HG02870 (cell line): ENCODE measurements around the gene TAF1L.
"Not testable (repeated sequence)": the region's sequence is repeated elsewhere in the genome, so short reads cannot be mapped to it uniquely, and the experiment has no call there.

ENCODE experiments used
- ATAC-seq: cut with Tn5 transposase; IDR thresholded peaks from one replicate; pipeline ENCODE4 v1.9.1; 2021; ENCODE audit warnings: mild to moderate bottlenecking, moderate library complexity; ENCODE audit not compliant: unreplicated experiment

The TAF1L gene, protein sequence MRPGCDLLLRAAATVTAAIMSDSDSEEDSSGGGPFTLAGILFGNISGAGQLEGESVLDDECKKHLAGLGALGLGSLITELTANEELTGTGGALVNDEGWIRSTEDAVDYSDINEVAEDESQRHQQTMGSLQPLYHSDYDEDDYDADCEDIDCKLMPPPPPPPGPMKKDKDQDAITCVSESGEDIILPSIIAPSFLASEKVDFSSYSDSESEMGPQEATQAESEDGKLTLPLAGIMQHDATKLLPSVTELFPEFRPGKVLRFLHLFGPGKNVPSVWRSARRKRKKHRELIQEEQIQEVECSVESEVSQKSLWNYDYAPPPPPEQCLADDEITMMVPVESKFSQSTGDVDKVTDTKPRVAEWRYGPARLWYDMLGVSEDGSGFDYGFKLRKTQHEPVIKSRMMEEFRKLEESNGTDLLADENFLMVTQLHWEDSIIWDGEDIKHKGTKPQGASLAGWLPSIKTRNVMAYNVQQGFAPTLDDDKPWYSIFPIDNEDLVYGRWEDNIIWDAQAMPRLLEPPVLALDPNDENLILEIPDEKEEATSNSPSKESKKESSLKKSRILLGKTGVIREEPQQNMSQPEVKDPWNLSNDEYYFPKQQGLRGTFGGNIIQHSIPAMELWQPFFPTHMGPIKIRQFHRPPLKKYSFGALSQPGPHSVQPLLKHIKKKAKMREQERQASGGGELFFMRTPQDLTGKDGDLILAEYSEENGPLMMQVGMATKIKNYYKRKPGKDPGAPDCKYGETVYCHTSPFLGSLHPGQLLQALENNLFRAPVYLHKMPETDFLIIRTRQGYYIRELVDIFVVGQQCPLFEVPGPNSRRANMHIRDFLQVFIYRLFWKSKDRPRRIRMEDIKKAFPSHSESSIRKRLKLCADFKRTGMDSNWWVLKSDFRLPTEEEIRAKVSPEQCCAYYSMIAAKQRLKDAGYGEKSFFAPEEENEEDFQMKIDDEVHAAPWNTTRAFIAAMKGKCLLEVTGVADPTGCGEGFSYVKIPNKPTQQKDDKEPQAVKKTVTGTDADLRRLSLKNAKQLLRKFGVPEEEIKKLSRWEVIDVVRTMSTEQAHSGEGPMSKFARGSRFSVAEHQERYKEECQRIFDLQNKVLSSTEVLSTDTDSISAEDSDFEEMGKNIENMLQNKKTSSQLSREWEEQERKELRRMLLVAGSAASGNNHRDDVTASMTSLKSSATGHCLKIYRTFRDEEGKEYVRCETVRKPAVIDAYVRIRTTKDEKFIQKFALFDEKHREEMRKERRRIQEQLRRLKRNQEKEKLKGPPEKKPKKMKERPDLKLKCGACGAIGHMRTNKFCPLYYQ (N-terminal part only)

GRCh38 chr9:32635362-32635761, at the start of gene TAF1L:
TSS of gene TAF1L (minus strand) at chr9:32635669. CDS start at chr9:32635579, 90 bp downstream.
- no peak for ATAC-seq

DNA sequence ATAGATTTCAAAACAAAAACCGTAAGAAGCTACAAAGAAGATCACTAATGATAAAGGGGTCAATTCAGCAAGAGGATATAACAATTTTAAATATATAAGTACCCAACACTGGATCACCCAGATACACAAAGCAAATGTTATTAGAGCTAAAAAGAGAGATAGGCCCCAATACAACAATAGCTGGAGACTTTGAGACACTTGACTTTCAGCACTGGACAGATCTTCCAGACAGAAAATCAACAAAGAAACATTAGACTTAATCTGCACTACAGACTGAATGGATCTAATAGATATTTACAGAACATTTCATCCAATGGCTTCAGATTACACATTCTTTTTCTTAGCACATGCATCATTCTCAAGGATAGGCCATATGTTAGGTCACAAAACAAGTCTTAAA, 46.3 kb upstream of the TAF1L start:
- no peak for ATAC-seq

- ATAC-seq = no peak
Measured at GRCh38 chr9:32677931-32678330, 42.5 kb upstream of the TAF1L start.

DNA sequence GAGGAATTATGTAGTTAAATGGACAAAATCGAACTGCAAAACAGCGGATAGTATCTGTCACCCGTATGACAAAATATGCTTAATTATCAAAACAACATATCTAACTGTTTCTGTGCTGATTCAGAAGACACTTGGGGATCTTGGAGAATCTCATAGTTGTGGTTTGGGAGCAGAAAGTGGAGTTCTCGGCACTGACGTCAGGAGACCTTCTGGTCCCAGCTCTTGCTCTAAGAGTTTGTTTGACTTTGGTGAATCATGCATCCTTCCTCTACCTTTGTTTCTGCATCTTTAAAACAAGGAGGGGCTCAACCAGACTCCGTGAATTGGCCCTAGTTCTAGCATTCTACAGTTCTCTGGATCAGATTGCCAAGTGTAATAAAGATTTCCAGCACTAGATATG, 37.0 kb upstream of the TAF1L start:
- no peak for ATAC-seq

DNA sequence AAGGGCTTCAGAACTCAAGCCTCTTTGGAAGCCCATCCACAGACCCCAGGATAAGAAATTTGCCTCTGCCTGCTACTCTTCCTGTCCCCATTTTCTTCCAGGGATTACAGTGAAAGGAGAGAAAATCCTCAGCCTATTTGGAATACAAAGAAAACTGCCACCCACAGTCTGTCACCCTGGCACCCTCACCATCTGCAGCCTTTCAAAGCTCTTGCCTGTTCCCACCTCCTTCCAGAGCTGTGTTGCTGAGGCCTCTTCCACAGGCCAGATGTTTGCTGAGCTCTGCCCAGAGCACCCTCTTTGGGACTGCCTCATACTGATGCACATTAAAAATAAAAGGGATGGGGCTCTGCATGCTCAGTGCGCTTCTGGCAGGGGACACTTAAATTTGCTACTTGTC, 35.9 kb upstream of the TAF1L start:
- no peak for ATAC-seq

GRCh38 chr9:32665101-32665500, 29.6 kb upstream of the TAF1L start:
- no peak for ATAC-seq

- ATAC-seq = no peak
Measured at GRCh38 chr9:32663741-32664140, 28.3 kb upstream of the TAF1L start.

GRCh38 chr9:32647671-32648070, 12.2 kb upstream of the TAF1L start:
- no peak for ATAC-seq

DNA sequence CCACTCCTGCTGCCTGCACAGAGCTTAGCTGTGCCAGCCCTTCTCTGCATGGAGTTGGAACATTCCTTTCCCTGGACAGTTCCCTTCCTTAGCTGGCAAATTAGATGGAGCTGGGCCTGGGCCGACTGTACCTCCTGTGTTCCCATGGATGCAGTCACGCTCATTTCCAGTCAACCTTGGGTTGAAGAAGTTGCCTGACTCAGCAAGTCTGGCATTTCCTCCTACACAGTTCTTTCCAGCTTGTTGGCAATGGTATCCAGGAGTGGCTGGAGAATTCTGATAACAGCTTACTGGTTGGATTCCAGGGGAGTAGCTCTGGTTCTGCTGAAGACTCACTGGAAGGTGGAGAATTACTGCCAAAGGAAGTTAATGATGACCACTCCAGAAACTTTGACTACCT, 9.2 kb upstream of the TAF1L start:
- no peak for ATAC-seq

- ATAC-seq = not testable (repeated sequence)
Measured at GRCh38 chr9:32633151-32633550, 2.3 kb downstream of the TAF1L start.

GRCh38 chr9:32631991-32632390, 3.5 kb downstream of the TAF1L start:
- no peak for ATAC-seq

- no peak for ATAC-seq
Measured at GRCh38 chr9:32627394-32627954, 8.0 kb downstream of the TAF1L start.

DNA sequence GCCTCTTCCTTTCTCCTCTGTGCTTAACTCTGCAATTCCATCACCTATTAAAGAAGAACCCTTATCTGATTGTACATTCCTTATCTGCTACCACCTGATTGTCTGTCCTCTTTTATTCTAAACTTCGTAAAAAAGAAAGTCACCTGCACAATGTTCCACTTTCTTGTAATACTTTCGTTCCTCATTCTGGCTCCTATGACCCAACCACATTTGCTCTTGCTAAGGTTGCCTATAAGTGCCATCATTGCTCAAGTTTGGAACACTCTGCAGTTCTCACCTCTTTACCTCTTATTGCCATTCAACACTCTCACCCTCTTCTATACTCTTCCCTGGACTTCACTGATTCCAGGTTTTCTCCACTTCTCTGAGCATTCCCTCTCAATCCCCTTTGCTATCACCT, 10.1 kb downstream of the TAF1L start:
- ATAC-seq = peak; percentile 60

- no peak for ATAC-seq
Measured at GRCh38 chr9:32622948-32623347, 12.5 kb downstream of the TAF1L start.

- no peak for ATAC-seq
Measured at GRCh38 chr9:32618261-32618660, 17.2 kb downstream of the TAF1L start.

DNA sequence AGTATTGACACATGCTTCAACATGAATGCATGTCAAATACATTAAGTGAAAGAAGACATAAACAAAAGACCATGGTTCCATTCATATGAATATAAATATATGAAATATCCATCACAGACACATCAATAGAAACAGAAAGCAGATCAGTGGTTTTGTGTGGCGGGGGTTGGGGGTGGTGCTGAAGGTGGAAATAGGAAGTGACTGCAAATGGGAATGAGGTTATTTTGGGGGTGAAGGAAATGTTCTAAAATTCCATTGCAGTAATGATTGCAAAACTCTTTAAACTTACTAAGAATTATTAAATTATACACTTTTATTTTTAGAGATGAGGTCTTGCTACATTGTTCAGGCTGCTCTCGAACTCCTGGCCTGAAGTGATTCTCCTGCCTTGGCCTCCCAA, 28.7 kb downstream of the TAF1L start:
- no peak for ATAC-seq

- ATAC-seq = peak; percentile 74
Measured at GRCh38 chr9:32603914-32604852, 31.3 kb downstream of the TAF1L start.

DNA sequence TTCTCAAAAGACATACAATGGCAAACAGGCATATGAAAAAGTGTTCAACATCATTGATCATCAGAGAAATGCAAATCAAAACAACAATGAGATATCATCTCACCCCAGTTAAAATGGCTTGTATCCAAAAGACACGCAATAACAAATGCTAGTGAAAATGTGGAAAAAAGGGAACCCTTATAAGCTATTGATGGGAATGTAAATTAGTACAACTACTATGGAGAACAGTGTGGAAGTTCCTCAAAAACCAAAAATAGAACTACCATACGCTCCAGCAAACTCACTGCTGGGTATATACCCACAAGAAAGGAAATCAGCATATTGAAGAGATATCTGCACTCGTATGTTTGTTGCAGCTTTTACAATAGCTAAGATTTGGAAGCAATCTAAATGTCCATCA, 36.4 kb downstream of the TAF1L start:
- ATAC-seq = not testable (repeated sequence)

DNA sequence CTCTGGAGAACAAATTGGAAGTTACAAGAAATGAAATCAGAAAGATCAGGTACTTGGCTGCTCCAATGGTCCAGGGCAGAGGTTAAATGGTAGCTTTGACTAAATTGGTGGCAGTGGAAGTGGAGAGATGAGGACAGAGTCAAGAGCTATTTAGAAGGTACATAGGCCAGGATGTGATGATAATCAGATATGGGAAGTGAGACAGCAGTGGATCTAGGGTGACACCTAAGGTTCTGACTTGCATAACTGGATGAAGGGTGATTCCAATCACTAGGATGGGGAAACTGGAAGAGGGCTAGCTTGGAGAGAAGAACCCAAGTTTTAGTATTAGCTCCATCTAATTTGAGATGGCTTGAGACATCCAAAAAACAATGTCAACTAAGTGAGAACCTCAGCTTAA, 38.5 kb downstream of the TAF1L start:
- no peak for ATAC-seq
